Panc1 (cell line): Measurements from ENCODE around the gene COG2. TPM values are rescaled to one million over a fixed set of nuclear protein-coding genes. Genes with fewer than 3 reads are reported as not detected.
"Not testable (repeated sequence)": the region's sequence is repeated elsewhere in the genome, so short reads cannot be mapped to it uniquely, and the experiment has no call there.

Experiments used
- ATAC-seq: fragments of 200-7000 bp; cut with Tn5 transposase; 2 replicates; pipeline ENCODE4 v1.9.1; 2020; ENCODE audit warnings: mild to moderate bottlenecking, moderate library complexity
- BruUV-seq: library from RNA; stranded (reverse); fragments of 400-500 nt; replicated peaks from 2 replicates; lab custom pipeline; 2021; lab: Mats Ljungman, UMichigan
- CTCF ChIA-PET: fragments of 300-600 bp; sonication (Branson Sonifier 250); formaldehyde crosslinking; loops from one replicate; lab custom pipeline; 2022; ENCODE audit warnings: antibody characterized with exemption; lab: Charles Lee
- POLR2A ChIA-PET: fragments of 300-600 bp; sonication (Branson Sonifier 250); formaldehyde crosslinking; loops from one replicate; lab custom pipeline; 2022; ENCODE audit warnings: antibody characterized with exemption; lab: Charles Lee
- DNase-seq: peaks from one replicate; pipeline ENCODE4 v3.0.0-alpha.2; 2010; ENCODE audit warnings: low read depth, low spot score
- H3K27ac ChIP-seq: 2 replicates; pipeline ENCODE4 v1.5.1; 2011; ENCODE audit warnings: mild to moderate bottlenecking, low read length, inconsistent platforms
- H3K27me3 ChIP-seq: fragments of 200-500 bp; sonication (Bioruptor generic); 2 replicates; pipeline ENCODE4 v1.6.0; 2014; ENCODE audit warnings: low read length, inconsistent platforms; ENCODE audit not compliant: control insufficient read depth, insufficient read depth
- H3K36me3 ChIP-seq: fragments of 200-500 bp; sonication (Bioruptor generic); 2 replicates; pipeline ENCODE4 v1.5.1; 2014; ENCODE audit warnings: inconsistent platforms, mild to moderate bottlenecking, low read length, moderate library complexity; ENCODE audit not compliant: control insufficient read depth, insufficient read depth
- H3K4me1 ChIP-seq: 2 replicates; pipeline ENCODE4 v1.5.1; 2011; ENCODE audit warnings: inconsistent platforms, mild to moderate bottlenecking, low read length, moderate library complexity; ENCODE audit not compliant: control insufficient read depth, insufficient read depth
- H3K4me3 ChIP-seq, 2 experiments: 2 replicates each; pipeline ENCODE4 v1.5.1; 2011 to 2012; ENCODE audit warnings: low read depth in 2 of 2, low read length in 2 of 2, mild to moderate bottlenecking in 2 of 2, inconsistent platforms in 1 of 2, moderate library complexity in 1 of 2
- H3K9me3 ChIP-seq: fragments of 200-500 bp; sonication (Bioruptor generic); 2 replicates; pipeline ENCODE4 v1.5.1; 2014; ENCODE audit warnings: low read depth, mild to moderate bottlenecking, inconsistent platforms, low read length, moderate library complexity; ENCODE audit not compliant: control insufficient read depth, insufficient read depth
- POLR2AphosphoS5 ChIP-seq: IDR thresholded peaks from 2 replicates; pipeline ENCODE4 v1.6.1; 2012; ENCODE audit warnings: mild to moderate bottlenecking, low read depth, low read length, moderate library complexity
- SIN3A ChIP-seq: IDR thresholded peaks from 2 replicates; pipeline ENCODE4 v1.6.1; 2012; ENCODE audit warnings: low read depth, mild to moderate bottlenecking, low read length, moderate library complexity, borderline replicate concordance; ENCODE audit not compliant: insufficient read depth
- TCF7L2 ChIP-seq: IDR thresholded peaks from 2 replicates; pipeline ENCODE4 v1.6.1; 2011; ENCODE audit warnings: mild to moderate bottlenecking, low read depth, low read length, inconsistent platforms
- in situ Hi-C: cut with HindIII; loops from 2 replicates; pipeline ENCODE4 v1.10.0; 2016; ENCODE audit warnings: low sequenced_read_pairs, low pct_unique_long_range_greater_than_20kb
- intact Hi-C: fragments of 100-400 bp; cut with micrococcal nuclease; formaldehyde crosslinking; loops from one replicate; pipeline ENCODE4 v1.10.0; 2022; ENCODE audit not compliant: unreplicated experiment
- total RNA-seq: library from RNA; stranded (reverse); gene quantifications from one replicate; pipeline ENCODE4 v1.2.1, GENCODE V29; 2021; ENCODE audit not compliant: unreplicated experiment
- TF ChIP-seq, protein P1 (sequence below), 2 experiments: IDR thresholded peaks; 2 replicates each; pipeline ENCODE4 v1.6.1; 2011 to 2012; ENCODE audit warnings: low read depth in 2 of 2, control low read depth in 1 of 2, low read length in 1 of 2, mild to moderate bottlenecking in 1 of 2, moderate library complexity in 1 of 2; ENCODE audit not compliant: insufficient read depth in 1 of 2
- TF ChIP-seq, protein P2 (sequence below): fragments of 450-650 bp; IDR thresholded peaks from 2 replicates; pipeline ENCODE4 v1.5.1; 2017; ENCODE audit warnings: mild to moderate bottlenecking

COG2 gene
- total RNA-seq, 1 experiment from 2014 or later: 20.5 TPM

DNA sequence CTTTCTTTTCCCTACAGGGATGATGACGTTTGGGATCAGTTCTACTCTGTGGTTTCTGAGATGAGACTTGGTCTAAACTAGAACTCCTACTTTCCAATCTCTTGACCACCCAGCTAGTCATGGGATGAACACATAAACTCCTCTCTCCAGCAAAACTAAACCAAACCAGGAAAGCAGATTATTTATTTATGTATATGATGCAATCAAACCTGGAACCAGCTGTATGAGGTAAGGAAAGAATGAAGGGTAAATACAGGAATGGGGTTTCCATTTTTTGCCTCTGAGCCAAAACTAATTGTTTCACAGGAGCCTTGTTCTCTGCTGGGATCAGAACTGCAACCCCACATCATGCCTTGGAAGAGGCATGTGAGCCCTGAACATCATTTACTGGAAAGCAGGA, 75.0 kb downstream of the COG2 start:
- intact Hi-C loops (no loop called here), in situ Hi-C loops (no loop called here)
- no peak for DNase-seq
- CTCF ChIA-PET: no interaction called here
- TF ChIP-seq, protein P1, sequence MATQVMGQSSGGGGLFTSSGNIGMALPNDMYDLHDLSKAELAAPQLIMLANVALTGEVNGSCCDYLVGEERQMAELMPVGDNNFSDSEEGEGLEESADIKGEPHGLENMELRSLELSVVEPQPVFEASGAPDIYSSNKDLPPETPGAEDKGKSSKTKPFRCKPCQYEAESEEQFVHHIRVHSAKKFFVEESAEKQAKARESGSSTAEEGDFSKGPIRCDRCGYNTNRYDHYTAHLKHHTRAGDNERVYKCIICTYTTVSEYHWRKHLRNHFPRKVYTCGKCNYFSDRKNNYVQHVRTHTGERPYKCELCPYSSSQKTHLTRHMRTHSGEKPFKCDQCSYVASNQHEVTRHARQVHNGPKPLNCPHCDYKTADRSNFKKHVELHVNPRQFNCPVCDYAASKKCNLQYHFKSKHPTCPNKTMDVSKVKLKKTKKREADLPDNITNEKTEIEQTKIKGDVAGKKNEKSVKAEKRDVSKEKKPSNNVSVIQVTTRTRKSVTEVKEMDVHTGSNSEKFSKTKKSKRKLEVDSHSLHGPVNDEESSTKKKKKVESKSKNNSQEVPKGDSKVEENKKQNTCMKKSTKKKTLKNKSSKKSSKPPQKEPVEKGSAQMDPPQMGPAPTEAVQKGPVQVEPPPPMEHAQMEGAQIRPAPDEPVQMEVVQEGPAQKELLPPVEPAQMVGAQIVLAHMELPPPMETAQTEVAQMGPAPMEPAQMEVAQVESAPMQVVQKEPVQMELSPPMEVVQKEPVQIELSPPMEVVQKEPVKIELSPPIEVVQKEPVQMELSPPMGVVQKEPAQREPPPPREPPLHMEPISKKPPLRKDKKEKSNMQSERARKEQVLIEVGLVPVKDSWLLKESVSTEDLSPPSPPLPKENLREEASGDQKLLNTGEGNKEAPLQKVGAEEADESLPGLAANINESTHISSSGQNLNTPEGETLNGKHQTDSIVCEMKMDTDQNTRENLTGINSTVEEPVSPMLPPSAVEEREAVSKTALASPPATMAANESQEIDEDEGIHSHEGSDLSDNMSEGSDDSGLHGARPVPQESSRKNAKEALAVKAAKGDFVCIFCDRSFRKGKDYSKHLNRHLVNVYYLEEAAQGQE (IDR thresholded peaks at IDR 0.05; ENCODE audit: insufficient read depth in 1 of 2, low read depth in 2 of 2, low read length in 1 of 2): no peak
- TF ChIP-seq, protein P2, sequence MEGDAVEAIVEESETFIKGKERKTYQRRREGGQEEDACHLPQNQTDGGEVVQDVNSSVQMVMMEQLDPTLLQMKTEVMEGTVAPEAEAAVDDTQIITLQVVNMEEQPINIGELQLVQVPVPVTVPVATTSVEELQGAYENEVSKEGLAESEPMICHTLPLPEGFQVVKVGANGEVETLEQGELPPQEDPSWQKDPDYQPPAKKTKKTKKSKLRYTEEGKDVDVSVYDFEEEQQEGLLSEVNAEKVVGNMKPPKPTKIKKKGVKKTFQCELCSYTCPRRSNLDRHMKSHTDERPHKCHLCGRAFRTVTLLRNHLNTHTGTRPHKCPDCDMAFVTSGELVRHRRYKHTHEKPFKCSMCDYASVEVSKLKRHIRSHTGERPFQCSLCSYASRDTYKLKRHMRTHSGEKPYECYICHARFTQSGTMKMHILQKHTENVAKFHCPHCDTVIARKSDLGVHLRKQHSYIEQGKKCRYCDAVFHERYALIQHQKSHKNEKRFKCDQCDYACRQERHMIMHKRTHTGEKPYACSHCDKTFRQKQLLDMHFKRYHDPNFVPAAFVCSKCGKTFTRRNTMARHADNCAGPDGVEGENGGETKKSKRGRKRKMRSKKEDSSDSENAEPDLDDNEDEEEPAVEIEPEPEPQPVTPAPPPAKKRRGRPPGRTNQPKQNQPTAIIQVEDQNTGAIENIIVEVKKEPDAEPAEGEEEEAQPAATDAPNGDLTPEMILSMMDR: no peak
- TF ChIP-seq POLR2AphosphoS5 (no peak), SIN3A (no peak), TCF7L2 (no peak)
- Histone ChIP-seq H3K36me3 (no peaks in the 10 kb centered on the region), H3K9me3 (no peaks in the 10 kb centered on the region), H3K4me1 (no peaks in the 10 kb centered on the region), H3K4me3 (no peak overlapping the region), H3K27me3 (no peaks in the 10 kb centered on the region; the same call in 1 of the 2 replicates), H3K27ac (no peak overlapping the region)
- ATAC-seq: no peak
- POLR2A ChIA-PET: no interaction called here
- no TSS peak for BruUV-seq

DNA sequence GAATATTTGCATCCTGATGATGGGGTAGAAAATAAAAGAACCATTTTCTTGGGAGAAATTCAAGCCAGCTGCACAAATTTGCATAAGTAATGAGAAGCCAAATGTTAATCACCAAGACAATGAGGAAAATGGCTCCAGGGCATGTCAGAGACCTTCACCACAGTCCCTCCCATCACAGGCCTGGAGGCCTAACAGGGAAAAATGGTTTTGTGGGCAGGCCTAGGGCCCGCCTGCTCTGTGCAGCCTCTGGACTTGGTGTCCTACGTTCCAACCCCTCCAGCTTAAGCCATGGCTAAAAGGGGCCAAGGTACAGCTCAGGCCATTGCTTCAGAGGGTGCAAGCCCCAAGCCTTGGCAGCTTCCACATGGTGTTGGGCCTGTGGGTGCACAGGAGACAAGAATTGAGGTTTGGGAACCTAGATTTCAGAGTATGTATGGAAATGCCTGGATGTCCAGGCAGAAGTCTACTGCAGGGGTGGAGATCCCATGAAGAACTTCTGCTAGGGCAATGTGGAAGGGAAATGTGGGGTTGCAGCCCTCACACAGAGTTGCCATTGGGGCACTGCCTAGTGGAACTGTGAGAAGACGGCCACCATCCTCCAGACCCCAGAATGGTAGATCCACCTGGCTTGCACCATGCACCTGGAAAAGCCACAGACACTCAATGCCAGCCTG, 79.7 kb downstream of the COG2 start:
- H3K4me1 ChIP-seq, DNase-seq, H3K36me3 ChIP-seq, CTCF ChIA-PET, H3K9me3 ChIP-seq, ATAC-seq, POLR2A ChIA-PET, H3K4me3 ChIP-seq, H3K27ac ChIP-seq, in situ Hi-C loops, H3K27me3 ChIP-seq, intact Hi-C loops, BruUV-seq: not testable (repeated sequence)

- BruUV-seq: no TSS peak
- POLR2A ChIA-PET: no interaction called here
- CTCF ChIA-PET: no interaction called here
- H3K4me3 ChIP-seq: no peak overlapping the region
- H3K36me3 ChIP-seq: no peaks in the 10 kb centered on the region
- no peaks in the 10 kb centered on the region for H3K9me3 ChIP-seq
- 0 out of 2 replicates have a peak, but pooled peaks cover 2% of the 10 kb centered on the region for H3K27me3 ChIP-seq
- H3K4me1 ChIP-seq: no peaks in the 10 kb centered on the region
- TF ChIP-seq, protein P2: no peak
- TF ChIP-seq, protein P1 (IDR thresholded peaks at IDR 0.05; ENCODE audit: insufficient read depth in 1 of 2, low read depth in 2 of 2, low read length in 1 of 2): no peak
- DNase-seq (no peak), ATAC-seq (no peak)
- intact Hi-C loops (no loop called here), in situ Hi-C loops (no loop called here)
- H3K27ac ChIP-seq: no peak overlapping the region
These were observed 83.2 kb downstream of the COG2 start for GRCh38 chr1:230725256-230726012.
